K562 (cell line): Measurements from ENCODE around the gene EZH1. TPM values are rescaled to one million over a fixed set of nuclear protein-coding genes. Genes with fewer than 3 reads are reported as not detected.
A peak's percentile ranks its signal among the peaks of the same experiment; 100 is the strongest.

Source experiments
- CREBBP ChIP-seq: IDR thresholded peaks from one replicate; pipeline ENCODE4 v1.6.1; 2012; ENCODE audit warnings: low read depth, mild to moderate bottlenecking, control low read depth, inconsistent platforms, low read length
- CXXC5 ChIP-seq: fragments of 250-450 bp; sonication (Bioruptor Pico); IDR thresholded peaks from 2 replicates; pipeline ENCODE4 v1.8.0; 2022; ENCODE audit warnings: inconsistent platforms, mild to moderate bottlenecking, moderate library complexity
- GABPB2 ChIP-seq: fragments of 250-450 bp; sonication (Bioruptor Pico); conservative IDR thresholded peaks from 2 replicates; pipeline ENCODE4 v1.5.1; 2021; ENCODE audit warnings: mild to moderate bottlenecking
- HDAC6 ChIP-seq: IDR thresholded peaks from 2 replicates; pipeline ENCODE4 v1.6.1; 2012; ENCODE audit warnings: low read depth, mild to moderate bottlenecking, control low read depth, inconsistent platforms, low read length, moderate library complexity
- HDGF ChIP-seq: fragments of 450-650 bp; IDR thresholded peaks from 2 replicates; pipeline ENCODE4 v1.6.1; 2016
- HNRNPH1 ChIP-seq: fragments of 200-400 bp; formaldehyde crosslinking; optimal IDR thresholded peaks from 2 replicates; pipeline ENCODE3; 2017; ENCODE audit warnings: low read depth, mild to moderate bottlenecking, low read length, moderate library complexity
- KAT8 ChIP-seq: fragments of 450-650 bp; IDR thresholded peaks from 2 replicates; pipeline ENCODE4 v1.6.1; 2016; ENCODE audit warnings: low read depth, mild to moderate bottlenecking
- KHSRP ChIP-seq: fragments of 450-650 bp; IDR thresholded peaks from 2 replicates; pipeline ENCODE4 v1.6.1; 2017
- MAZ ChIP-seq, 2 experiments: fragments of 450-650 bp in 1 of 2; sonication (generic) in 1 of 2; formaldehyde crosslinking; IDR thresholded peaks in 1 of 2; conservative IDR thresholded peaks in 1 of 2; 2 replicates each; pipeline versions ENCODE4 v1.4.0 to v1.5.0; 2020; ENCODE audit warnings: mild to moderate bottlenecking in 1 of 2, missing genetic modification reagents in 1 of 2
- NFRKB ChIP-seq: fragments of 450-650 bp; IDR thresholded peaks from 2 replicates; pipeline ENCODE4 v1.6.1; 2016; ENCODE audit warnings: low read depth
- POLR2G ChIP-seq: fragments of 200-400 bp; formaldehyde crosslinking; IDR thresholded peaks from 2 replicates; pipeline ENCODE4 v1.6.1; 2017; ENCODE audit warnings: low read depth, mild to moderate bottlenecking, antibody characterized with exemption, low read length, moderate library complexity
- RAD51 ChIP-seq: fragments of 450-650 bp; IDR thresholded peaks from 2 replicates; pipeline ENCODE4 v1.7.1; 2016; ENCODE audit warnings: low read depth, mild to moderate bottlenecking, borderline replicate concordance
- RNF2 ChIP-seq: sonication (generic); IDR thresholded peaks from 2 replicates; pipeline ENCODE4 v1.6.1; 2016
- TEAD4 ChIP-seq, 2 experiments: sonication (generic) in 1 of 2; formaldehyde crosslinking in 1 of 2; IDR thresholded peaks; 2 replicates each; pipeline versions ENCODE4 v1.6.1 to v1.8.0; 2012 to 2022; ENCODE audit warnings: borderline replicate concordance in 1 of 2, inconsistent platforms in 1 of 2, low read length in 1 of 2, mild to moderate bottlenecking in 1 of 2, missing genetic modification reagents in 1 of 2
- ZNF696 ChIP-seq: fragments of 250-450 bp; sonication (Bioruptor Pico); conservative IDR thresholded peaks from 2 replicates; pipeline ENCODE4 v1.4.0; 2020; ENCODE audit warnings: mild to moderate bottlenecking, moderate library complexity
- ZNF75A ChIP-seq: fragments of 450-650 bp; formaldehyde crosslinking; IDR thresholded peaks from 2 replicates; pipeline ENCODE4 v1.4.0; 2020; ENCODE audit warnings: mild to moderate bottlenecking
- polyA plus RNA-seq, 8 experiments: library from polyadenylated mRNA; depleted of rRNA in 4 of 8; stranded (reverse) in 5 of 8; unstranded in 3 of 8; fragments of >200 nt; fragmentation: Nextera tagmentation in 2 of 8; fragmentation: Illumina TruSeq in 1 of 8; extraction: Ambion mirVana in 2 of 8; extraction: Trizol in 1 of 8; gene quantifications; 2 replicates each; pipeline versions ENCODE4 v1.2.1 to v1.2.3, GENCODE V29; 2011 to 2014; ENCODE audit warnings: inconsistent platforms in 1 of 8, missing spikeins in 1 of 8
- total RNA-seq, 7 experiments: library from RNA; depleted of rRNA in 6 of 7; stranded (reverse); fragments of >200 nt in 6 of 7; fragmentation: Illumina TruSeq in 2 of 7; extraction: Trizol in 2 of 7; gene quantifications; 2 replicates each; pipeline versions ENCODE4 v1.2.1 to v1.2.3, GENCODE V29; 2011 to 2021; ENCODE audit warnings: low replicate concordance in 1 of 7
- TF ChIP-seq, protein P1 (sequence below), 2 experiments: fragments of 450-650 bp; IDR thresholded peaks; 2 replicates each; pipeline ENCODE4 v1.6.1; 2016; ENCODE audit warnings: mild to moderate bottlenecking in 2 of 2, borderline replicate concordance in 1 of 2, low read depth in 1 of 2, moderate library complexity in 1 of 2
- TF ChIP-seq, protein P2 (sequence below): sonication (generic); formaldehyde crosslinking; IDR thresholded peaks from 2 replicates; pipeline ENCODE4 v1.8.1; 2023; ENCODE audit warnings: mild to moderate bottlenecking, missing genetic modification reagents

EZH1 gene
- total and polyA plus RNA-seq, 9 of the 15 experiments (the other 6 are each of a cell fraction or from before 2014, with no cell fraction given), result 8.6 to 40.8 (median 22.9) TPM

DNA sequence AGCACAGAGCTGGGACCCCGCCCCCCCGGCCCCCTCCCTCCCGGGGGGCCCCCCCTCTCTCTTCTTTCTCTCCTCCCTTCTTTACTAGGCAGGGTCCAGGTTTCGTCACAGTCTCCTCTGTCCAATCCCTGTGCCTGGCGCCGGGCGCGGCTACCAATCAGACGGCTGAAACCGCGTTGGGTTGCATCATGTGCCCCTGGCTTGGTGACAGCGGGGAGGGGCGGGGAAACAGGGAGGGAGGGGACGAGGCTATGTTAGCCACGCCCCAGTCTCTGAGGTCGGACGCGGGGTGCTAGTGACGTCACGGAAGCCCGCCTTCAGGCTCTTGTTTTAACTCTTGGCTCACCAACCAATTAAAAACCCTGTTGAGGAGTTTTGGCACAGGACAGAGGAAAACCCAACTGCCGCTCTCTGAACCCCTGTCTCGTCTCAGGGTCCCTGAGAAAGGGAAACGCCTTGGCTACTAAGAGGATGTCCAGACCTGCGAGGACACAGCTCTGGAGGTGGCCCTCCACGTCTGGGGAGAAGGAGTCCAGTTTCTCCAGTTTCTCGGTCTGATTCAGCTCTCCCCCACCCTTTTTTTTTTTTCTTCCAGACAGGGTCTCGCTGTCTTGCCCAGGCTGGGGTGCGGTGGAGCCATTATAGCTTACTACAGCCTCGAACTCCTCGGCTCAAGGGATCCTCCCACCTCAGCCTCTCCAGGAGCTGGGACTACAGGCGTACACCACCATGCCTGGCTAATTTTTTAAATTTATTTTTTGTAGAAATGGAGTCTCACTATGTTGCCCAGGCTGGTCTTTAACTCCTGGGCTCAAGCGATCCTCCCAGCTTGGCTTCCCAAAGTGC is 67.6 kb downstream of the EZH1 start (continued):
- TF ChIP-seq, protein P1, sequence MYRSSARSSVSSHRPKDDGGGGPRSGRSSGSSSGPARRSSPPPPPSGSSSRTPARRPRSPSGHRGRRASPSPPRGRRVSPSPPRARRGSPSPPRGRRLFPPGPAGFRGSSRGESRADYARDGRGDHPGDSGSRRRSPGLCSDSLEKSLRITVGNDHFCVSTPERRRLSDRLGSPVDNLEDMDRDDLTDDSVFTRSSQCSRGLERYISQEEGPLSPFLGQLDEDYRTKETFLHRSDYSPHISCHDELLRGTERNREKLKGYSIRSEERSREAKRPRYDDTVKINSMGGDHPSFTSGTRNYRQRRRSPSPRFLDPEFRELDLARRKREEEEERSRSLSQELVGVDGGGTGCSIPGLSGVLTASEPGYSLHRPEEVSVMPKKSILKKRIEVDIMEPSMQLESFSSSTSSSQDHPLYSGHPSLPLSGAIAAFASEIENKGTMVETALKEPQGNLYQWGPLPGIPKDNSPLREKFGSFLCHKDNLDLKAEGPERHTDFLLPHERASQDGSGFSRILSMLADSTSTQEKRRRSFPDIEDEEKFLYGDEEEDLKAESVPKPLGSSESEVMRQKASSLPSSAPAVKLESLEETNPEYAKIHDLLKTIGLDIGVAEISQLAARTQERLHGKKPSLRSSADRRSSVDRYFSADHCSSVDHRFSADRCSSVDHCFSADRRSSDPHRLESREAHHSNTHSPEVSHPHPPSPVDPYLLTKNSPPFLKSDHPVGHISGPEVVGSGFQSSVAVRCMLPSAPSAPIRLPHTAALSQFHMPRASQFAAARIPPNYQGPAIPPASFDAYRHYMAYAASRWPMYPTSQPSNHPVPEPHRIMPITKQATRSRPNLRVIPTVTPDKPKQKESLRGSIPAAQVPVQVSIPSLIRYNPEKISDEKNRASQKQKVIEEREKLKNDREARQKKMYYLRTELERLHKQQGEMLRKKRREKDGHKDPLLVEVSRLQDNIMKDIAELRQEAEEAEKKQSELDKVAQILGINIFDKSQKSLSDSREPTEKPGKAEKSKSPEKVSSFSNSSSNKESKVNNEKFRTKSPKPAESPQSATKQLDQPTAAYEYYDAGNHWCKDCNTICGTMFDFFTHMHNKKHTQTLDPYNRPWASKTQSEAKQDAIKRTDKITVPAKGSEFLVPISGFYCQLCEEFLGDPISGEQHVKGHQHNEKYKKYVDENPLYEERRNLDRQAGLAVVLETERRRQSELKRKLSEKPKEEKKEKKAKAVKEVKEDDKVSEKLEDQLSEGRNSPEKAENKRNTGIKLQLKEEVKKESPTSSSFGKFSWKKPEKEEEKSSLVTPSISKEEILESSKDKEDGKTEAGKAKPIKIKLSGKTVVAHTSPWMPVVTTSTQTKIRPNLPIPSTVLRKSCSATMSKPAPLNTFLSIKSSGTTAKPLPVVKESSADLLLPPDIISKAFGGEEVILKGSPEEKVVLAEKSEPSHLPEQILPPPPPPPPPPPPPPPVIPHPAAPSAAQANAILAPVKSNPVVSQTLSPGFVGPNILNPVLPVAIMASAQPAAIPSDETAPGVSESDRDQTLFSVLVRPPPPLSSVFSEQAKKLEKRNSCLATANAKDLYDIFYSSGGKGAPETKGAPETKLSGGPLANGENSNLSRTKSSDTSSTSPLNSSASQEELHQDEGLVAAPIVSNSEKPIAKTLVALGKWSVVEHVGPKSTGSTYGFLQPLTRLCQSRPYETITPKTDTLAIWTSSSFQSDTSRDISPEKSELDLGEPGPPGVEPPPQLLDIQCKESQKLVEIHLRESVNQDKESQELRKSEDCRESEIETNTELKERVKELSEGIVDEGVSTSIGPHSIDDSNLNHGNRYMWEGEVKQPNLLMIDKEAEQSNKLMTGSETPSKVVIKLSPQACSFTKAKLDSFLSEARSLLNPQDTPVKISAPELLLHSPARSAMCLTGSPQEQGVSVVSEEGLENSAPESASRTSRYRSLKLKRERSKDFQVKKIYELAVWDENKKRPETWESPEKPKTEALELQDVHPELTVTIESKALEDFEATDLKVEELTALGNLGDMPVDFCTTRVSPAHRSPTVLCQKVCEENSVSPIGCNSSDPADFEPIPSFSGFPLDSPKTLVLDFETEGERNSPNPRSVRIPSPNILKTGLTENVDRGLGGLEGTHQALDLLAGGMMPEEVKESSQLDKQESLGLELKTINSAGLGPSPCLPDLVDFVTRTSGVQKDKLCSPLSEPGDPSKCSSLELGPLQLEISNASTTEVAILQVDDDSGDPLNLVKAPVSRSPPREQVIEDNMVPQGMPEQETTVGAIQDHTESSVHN (IDR thresholded peaks at IDR 0.05; ENCODE audit: borderline replicate concordance in 1 of 2, low read depth in 1 of 2), result no peak
- TF ChIP-seq HDGF, result 0 out of 2 replicates have a peak, but pooled peaks have one; percentile 51
- TF ChIP-seq, protein P2, sequence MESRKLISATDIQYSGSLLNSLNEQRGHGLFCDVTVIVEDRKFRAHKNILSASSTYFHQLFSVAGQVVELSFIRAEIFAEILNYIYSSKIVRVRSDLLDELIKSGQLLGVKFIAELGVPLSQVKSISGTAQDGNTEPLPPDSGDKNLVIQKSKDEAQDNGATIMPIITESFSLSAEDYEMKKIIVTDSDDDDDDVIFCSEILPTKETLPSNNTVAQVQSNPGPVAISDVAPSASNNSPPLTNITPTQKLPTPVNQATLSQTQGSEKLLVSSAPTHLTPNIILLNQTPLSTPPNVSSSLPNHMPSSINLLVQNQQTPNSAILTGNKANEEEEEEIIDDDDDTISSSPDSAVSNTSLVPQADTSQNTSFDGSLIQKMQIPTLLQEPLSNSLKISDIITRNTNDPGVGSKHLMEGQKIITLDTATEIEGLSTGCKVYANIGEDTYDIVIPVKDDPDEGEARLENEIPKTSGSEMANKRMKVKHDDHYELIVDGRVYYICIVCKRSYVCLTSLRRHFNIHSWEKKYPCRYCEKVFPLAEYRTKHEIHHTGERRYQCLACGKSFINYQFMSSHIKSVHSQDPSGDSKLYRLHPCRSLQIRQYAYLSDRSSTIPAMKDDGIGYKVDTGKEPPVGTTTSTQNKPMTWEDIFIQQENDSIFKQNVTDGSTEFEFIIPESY (CRISPR knock-in tag), result no peak
- no peak for TF ChIP-seq ZNF75A (CRISPR knock-in tag)
- no peak for TF ChIP-seq ZNF696 (CRISPR knock-in tag)
- no peak for TF ChIP-seq TEAD4 (IDR thresholded peaks at IDR 0.05; ENCODE audit: low read length)
- TF ChIP-seq TEAD4 (CRISPR knock-in tag; IDR thresholded peaks at IDR 0.05; ENCODE audit: borderline replicate concordance), result no peak
- no peak for TF ChIP-seq KAT8
- no peak for TF ChIP-seq GABPB2 (CRISPR knock-in tag)
- no peak for TF ChIP-seq HDAC6
- TF ChIP-seq CREBBP, result no peak
- TF ChIP-seq RNF2, result 0 out of 2 replicates have a peak, but pooled peaks have one; percentile 10
- peak; percentile 90 for TF ChIP-seq RAD51
- no peak for TF ChIP-seq POLR2G
- peak; percentile 53 for TF ChIP-seq CXXC5 (CRISPR knock-in tag)
- TF ChIP-seq MAZ (CRISPR knock-in tag; conservative IDR thresholded peaks at IDR 0.05 in 1 of 2, IDR thresholded peaks at IDR 0.05 in 1 of 2), result peak in 1 of 2 experiments; percentile 44; a peak in 1 of 4 replicates
- peak; percentile 90 for TF ChIP-seq KHSRP
- TF ChIP-seq HNRNPH1, result no peak
- TF ChIP-seq NFRKB, result peak; percentile 53; the same call in 1 of the 2 replicates
